GM12874 (cell line): ENCODE data around the gene IZUMO2.

ENCODE experiments used
- TF ChIP-seq, protein P1 (sequence below): IDR thresholded peaks from 2 replicates; pipeline ENCODE4 v1.5.1; 2011; ENCODE audit warnings: low read depth, mild to moderate bottlenecking, control low read depth, low read length, moderate library complexity; ENCODE audit not compliant: insufficient read depth

Gene IZUMO2

DNA sequence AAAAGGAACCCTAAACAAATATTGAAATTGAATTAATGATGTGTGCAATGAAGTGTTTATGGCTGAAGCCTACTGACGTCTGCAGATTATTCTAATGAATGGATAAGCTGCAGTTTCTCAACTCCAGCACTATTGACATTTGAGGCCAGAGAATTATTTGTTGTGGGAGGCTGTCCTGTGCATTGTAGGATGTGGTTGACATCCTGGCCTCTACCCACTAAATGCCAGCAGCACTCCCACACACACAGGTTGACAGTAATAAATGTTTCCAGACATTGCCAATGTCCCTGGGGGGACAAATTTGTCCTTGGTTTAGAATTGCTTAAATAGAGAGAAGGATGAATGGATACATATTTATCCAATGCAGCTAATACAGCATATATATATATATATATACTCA lies 21.1 kb upstream of the IZUMO2 start:
- TF ChIP-seq, protein P1, sequence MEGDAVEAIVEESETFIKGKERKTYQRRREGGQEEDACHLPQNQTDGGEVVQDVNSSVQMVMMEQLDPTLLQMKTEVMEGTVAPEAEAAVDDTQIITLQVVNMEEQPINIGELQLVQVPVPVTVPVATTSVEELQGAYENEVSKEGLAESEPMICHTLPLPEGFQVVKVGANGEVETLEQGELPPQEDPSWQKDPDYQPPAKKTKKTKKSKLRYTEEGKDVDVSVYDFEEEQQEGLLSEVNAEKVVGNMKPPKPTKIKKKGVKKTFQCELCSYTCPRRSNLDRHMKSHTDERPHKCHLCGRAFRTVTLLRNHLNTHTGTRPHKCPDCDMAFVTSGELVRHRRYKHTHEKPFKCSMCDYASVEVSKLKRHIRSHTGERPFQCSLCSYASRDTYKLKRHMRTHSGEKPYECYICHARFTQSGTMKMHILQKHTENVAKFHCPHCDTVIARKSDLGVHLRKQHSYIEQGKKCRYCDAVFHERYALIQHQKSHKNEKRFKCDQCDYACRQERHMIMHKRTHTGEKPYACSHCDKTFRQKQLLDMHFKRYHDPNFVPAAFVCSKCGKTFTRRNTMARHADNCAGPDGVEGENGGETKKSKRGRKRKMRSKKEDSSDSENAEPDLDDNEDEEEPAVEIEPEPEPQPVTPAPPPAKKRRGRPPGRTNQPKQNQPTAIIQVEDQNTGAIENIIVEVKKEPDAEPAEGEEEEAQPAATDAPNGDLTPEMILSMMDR: no peak

DNA sequence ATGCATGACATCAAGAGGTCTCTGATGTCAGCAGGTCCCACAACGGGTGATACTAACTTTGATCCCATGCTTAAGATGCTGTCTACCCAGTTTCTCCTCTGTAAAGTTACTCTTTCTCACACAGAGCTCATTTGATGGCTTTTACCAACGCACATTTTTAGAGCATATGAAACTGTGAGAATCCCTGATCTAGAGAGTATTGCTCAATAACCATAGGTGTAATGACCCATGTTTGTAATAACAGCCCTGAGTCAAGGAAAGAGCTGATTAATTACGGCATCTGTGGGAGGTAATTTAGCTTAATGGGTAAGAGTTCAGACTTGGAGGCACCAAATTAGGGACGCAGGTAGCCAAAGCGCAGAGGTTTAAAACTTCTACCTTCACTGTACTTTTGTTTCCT lies 18.0 kb upstream of the IZUMO2 start:
- TF ChIP-seq, protein P1: no peak

DNA sequence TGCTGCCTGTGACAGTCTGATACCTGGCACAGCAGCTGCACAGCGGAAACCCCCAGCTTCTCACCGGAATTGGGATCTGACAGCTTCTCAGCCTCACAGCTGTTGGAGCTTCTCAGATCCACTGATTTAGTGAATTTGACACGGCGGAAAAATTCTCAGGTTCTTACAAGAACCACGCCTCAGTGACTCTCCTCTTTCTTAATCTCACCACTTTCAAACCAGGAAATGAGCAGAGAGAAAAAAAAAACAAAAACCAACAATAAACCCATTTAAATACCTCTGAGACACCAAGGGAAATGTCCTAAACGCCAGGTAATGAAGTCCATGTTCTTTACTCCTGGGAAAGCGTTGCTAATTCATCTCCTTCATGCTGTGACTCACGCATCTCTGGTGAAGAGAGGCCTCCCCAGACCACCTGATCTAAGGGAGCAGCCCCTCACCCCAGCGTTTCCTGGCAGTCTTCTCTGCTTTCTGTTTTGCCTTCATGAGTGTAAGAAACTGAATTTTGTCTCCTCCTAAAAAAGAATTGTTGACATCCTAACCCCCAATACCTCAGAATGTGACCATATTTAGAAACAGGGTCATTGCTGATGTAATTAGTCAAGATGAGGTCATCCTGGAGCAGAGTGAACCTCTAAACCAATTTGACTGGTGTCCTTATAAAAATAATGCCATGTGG lies 15.9 kb upstream of the IZUMO2 start:
- TF ChIP-seq, protein P1: no peak

DNA sequence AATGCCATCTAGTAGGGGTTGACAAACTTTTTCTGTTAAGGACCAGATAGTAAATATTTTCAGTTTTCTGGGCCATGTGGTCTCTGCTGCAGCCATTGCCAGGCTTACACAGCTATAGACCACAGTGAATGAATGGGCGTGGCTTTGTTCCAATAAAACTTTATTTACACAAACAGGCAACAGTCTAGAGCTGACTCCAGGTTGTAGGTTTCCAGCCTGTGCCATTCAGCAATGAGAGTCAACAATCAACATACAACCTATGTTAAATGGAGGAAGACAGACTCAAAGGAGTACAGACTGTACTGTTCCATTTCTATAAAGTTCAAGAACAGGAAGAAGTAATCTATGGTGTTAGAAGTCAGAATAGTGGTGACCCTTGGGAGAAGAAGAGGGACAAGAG lies 15.2 kb upstream of the IZUMO2 start:
- TF ChIP-seq, protein P1: no peak

DNA sequence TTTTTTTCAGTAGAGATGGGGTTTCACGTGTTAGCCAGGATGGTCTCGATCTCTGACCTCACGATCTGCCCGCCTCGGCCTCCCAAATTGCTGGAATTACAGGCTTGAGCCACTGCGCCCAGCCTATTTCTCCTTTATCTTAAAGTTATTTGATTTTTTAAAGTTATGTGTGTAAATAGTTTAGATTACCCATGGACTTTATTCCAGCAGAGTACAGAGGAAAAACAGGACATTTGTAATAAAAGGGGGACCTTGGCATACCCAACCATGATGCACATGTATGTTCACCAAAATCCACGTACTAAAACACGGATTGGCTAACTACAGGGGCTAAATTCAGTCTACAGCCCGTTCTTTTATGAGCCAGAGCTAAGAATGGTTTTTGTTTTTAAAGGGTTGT lies 13.7 kb upstream of the IZUMO2 start:
- TF ChIP-seq, protein P1: no peak

DNA sequence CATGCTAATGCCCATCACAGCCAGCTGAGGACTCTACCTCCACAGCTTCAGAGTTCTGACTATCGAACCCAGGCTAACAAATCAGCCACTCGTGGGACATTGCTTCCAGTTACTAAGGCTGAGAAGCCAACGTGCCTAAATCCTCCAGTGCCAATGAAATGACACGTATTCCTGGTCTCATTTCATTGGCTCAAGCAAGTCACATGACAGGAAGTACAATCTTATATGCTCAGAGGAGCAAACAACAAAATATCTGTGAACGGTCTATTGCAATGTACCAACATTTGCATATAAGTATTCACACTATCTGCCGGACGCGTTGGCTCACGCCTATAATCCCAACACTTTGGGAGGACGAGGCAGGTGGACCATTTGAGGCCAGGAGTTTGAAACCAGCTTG lies 12.8 kb upstream of the IZUMO2 start:
- TF ChIP-seq, protein P1: no peak

DNA sequence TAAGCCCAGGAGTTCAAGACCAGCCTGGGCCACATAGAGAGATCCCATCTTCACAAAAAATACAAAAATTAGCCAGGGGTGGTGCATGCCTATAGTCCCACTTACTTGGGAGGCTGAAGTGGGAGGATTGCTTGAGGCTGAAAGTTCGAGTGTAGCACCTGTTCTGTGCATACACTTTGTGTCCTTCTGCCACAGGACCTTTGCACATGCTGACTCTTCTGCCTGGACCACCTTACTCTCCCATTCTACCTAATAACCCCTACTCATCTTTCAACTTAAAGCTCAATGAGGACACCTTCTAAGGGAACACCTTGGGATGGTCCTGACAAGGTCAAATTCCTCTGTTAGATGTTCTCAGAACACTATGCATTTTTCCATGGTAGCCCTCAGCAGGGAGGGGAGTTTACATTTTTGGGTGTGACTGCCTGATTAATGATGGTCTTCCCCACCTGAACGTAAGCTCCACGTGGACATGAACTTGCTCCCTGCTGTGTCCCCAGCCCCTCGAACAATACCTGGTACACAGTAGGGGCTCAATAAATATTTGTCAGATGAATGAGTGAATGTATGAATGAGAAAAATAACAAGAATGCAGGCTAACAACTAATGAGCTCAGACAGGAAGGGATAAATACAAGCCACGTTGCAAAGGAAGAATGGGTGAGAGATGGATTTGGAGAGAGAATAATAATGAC lies 11.2 kb upstream of the IZUMO2 start:
- TF ChIP-seq, protein P1: no peak
